HL-60 (cell line): Measurements from ENCODE around the gene HOXD3.

Experiments used
- CTCF ChIP-seq: IDR thresholded peaks from one replicate; pipeline ENCODE4 v1.5.1; 2011; ENCODE audit warnings: low read length, control low read depth, inconsistent platforms; ENCODE audit not compliant: insufficient read depth
- POLR2AphosphoS5 ChIP-seq: IDR thresholded peaks from 2 replicates; pipeline ENCODE4 v1.6.1; 2012; ENCODE audit warnings: low read depth
- TF ChIP-seq, protein P1 (sequence below): IDR thresholded peaks from 2 replicates; pipeline ENCODE4 v1.6.1; 2012; ENCODE audit warnings: low read depth; ENCODE audit not compliant: insufficient replicate concordance

GRCh38 chr2:176139661-176140512, 17.2 kb upstream of the HOXD3 start:
- no peak for TF ChIP-seq CTCF
- no peak for TF ChIP-seq POLR2AphosphoS5
- TF ChIP-seq, protein P1, sequence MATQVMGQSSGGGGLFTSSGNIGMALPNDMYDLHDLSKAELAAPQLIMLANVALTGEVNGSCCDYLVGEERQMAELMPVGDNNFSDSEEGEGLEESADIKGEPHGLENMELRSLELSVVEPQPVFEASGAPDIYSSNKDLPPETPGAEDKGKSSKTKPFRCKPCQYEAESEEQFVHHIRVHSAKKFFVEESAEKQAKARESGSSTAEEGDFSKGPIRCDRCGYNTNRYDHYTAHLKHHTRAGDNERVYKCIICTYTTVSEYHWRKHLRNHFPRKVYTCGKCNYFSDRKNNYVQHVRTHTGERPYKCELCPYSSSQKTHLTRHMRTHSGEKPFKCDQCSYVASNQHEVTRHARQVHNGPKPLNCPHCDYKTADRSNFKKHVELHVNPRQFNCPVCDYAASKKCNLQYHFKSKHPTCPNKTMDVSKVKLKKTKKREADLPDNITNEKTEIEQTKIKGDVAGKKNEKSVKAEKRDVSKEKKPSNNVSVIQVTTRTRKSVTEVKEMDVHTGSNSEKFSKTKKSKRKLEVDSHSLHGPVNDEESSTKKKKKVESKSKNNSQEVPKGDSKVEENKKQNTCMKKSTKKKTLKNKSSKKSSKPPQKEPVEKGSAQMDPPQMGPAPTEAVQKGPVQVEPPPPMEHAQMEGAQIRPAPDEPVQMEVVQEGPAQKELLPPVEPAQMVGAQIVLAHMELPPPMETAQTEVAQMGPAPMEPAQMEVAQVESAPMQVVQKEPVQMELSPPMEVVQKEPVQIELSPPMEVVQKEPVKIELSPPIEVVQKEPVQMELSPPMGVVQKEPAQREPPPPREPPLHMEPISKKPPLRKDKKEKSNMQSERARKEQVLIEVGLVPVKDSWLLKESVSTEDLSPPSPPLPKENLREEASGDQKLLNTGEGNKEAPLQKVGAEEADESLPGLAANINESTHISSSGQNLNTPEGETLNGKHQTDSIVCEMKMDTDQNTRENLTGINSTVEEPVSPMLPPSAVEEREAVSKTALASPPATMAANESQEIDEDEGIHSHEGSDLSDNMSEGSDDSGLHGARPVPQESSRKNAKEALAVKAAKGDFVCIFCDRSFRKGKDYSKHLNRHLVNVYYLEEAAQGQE: no peak
